H9 (cell line): ENCODE data around the gene EEF1A2. TPM values are rescaled to one million over a fixed set of nuclear protein-coding genes. Genes with fewer than 3 reads are reported as not detected.

Experiments
- DNase-seq: peaks from one replicate; pipeline ENCODE4 v3.0.0-alpha.2; 2017
- H2AFZ ChIP-seq: one replicate; pipeline ENCODE4 v1.6.1; 2013; ENCODE audit warnings: mild to moderate bottlenecking, low read length, control low read depth, moderate library complexity
- H2AK5ac ChIP-seq: 2 replicates; pipeline ENCODE4 v1.6.1; 2013; ENCODE audit warnings: low read length, control low read depth, mixed read lengths; ENCODE audit not compliant: insufficient read length
- H2BK120ac ChIP-seq: one replicate; pipeline ENCODE4 v1.6.1; 2013; ENCODE audit warnings: low read depth, mild to moderate bottlenecking, low read length, control low read depth, inconsistent platforms; ENCODE audit not compliant: poor library complexity, severe bottlenecking
- H2BK12ac ChIP-seq: 2 replicates; pipeline ENCODE4 v1.6.1; 2013; ENCODE audit warnings: low read length, control low read depth, mixed read lengths, low read depth; ENCODE audit not compliant: insufficient read length
- H2BK15ac ChIP-seq: 2 replicates; pipeline ENCODE4 v1.6.1; 2013; ENCODE audit warnings: low read depth, low read length, control low read depth
- H2BK20ac ChIP-seq: one replicate; pipeline ENCODE4 v1.6.1; 2013; ENCODE audit warnings: low read depth, mild to moderate bottlenecking, low read length, control low read depth, inconsistent platforms; ENCODE audit not compliant: poor library complexity, severe bottlenecking
- H2BK5ac ChIP-seq: 2 replicates; pipeline ENCODE4 v1.6.1; 2013; ENCODE audit warnings: low read length, control low read depth, mixed read lengths; ENCODE audit not compliant: insufficient read length
- H3K14ac ChIP-seq: 2 replicates; pipeline ENCODE4 v1.6.1; 2013; ENCODE audit warnings: low read length, control low read depth; ENCODE audit not compliant: insufficient read depth
- H3K18ac ChIP-seq: 2 replicates; pipeline ENCODE4 v1.6.1; 2013; ENCODE audit warnings: low read depth, mild to moderate bottlenecking, mixed read lengths, low read length, control low read depth; ENCODE audit not compliant: insufficient read length
- H3K23ac ChIP-seq: 2 replicates; pipeline ENCODE4 v1.6.1; 2013; ENCODE audit warnings: low read length, control low read depth, mixed read lengths, low read depth; ENCODE audit not compliant: insufficient read length
- H3K23me2 ChIP-seq: 2 replicates; pipeline ENCODE4 v1.6.1; 2013; ENCODE audit warnings: low read depth, mild to moderate bottlenecking, mixed read lengths, low read length, control low read depth; ENCODE audit not compliant: insufficient read length, poor library complexity, severe bottlenecking
- H3K27ac ChIP-seq: 2 replicates; pipeline ENCODE4 v1.5.1; 2013; ENCODE audit warnings: low read length, control low read depth, mixed read lengths, low read depth; ENCODE audit not compliant: insufficient read length
- H3K27me3 ChIP-seq: 2 replicates; pipeline ENCODE4 v1.6.1; 2013; ENCODE audit warnings: low read length, control low read depth, inconsistent platforms; ENCODE audit not compliant: insufficient read depth
- H3K4ac ChIP-seq: 2 replicates; pipeline ENCODE4 v1.6.1; 2013; ENCODE audit warnings: low read depth, mild to moderate bottlenecking, control low read depth, inconsistent platforms, low read length, moderate library complexity
- H3K4me1 ChIP-seq: 2 replicates; pipeline ENCODE4 v1.6.1; 2013; ENCODE audit warnings: low read length, control low read depth, inconsistent platforms; ENCODE audit not compliant: insufficient read depth
- H3K4me2 ChIP-seq: 2 replicates; pipeline ENCODE4 v1.6.1; 2013; ENCODE audit warnings: low read length, control low read depth, mixed read lengths; ENCODE audit not compliant: insufficient read length, insufficient read depth
- H3K56ac ChIP-seq: 2 replicates; pipeline ENCODE4 v1.6.1; 2013; ENCODE audit warnings: low read depth, mild to moderate bottlenecking, mixed read lengths, low read length, control low read depth; ENCODE audit not compliant: insufficient read length
- H3K79me1 ChIP-seq: 2 replicates; pipeline ENCODE4 v1.6.1; 2013; ENCODE audit warnings: low read depth, mild to moderate bottlenecking, moderate library complexity, low read length, control low read depth, inconsistent platforms; ENCODE audit not compliant: insufficient read depth, poor library complexity, severe bottlenecking
- H3K79me2 ChIP-seq: 2 replicates; pipeline ENCODE4 v1.6.1; 2013; ENCODE audit warnings: low read length, control low read depth, inconsistent platforms; ENCODE audit not compliant: insufficient read depth
- H3K9ac ChIP-seq: 2 replicates; pipeline ENCODE4 v1.6.1; 2013; ENCODE audit warnings: low read length, control low read depth, mixed read lengths; ENCODE audit not compliant: insufficient read length; ENCODE audit errors: extremely low read depth
- H3K9me3 ChIP-seq: one replicate; pipeline ENCODE4 v1.6.1; 2013; ENCODE audit warnings: low read depth, low read length, inconsistent platforms; ENCODE audit not compliant: control insufficient read depth
- H3T11ph ChIP-seq: one replicate; pipeline ENCODE4 v1.6.1; 2013; ENCODE audit warnings: mild to moderate bottlenecking, low read length, control low read depth, inconsistent platforms
- H4K20me1 ChIP-seq: one replicate; pipeline ENCODE4 v1.6.1; 2013; ENCODE audit not compliant: control insufficient read depth, insufficient read length, insufficient read depth
- H4K5ac ChIP-seq: 2 replicates; pipeline ENCODE4 v1.6.1; 2013; ENCODE audit warnings: low read depth, mild to moderate bottlenecking, mixed read lengths, low read length, control low read depth; ENCODE audit not compliant: insufficient read length
- H4K8ac ChIP-seq: replicated peaks from 2 replicates; pipeline ENCODE4 v1.6.1; 2013; ENCODE audit warnings: low read length, control low read depth, mixed read lengths, low read depth; ENCODE audit not compliant: insufficient read length
- H4K91ac ChIP-seq: 2 replicates; pipeline ENCODE4 v1.6.1; 2013; ENCODE audit warnings: low read depth, mild to moderate bottlenecking, moderate library complexity, mixed read lengths, low read length, control low read depth; ENCODE audit not compliant: insufficient read length
- H3K27ac Mint-ChIP-seq, 3 experiments: 2 replicates in 2 of 3; 3 replicates in 1 of 3; pipeline ENCODE4 v1.8.0; 2020 to 2021; ENCODE audit warnings: mixed read lengths in 3 of 3, mild to moderate bottlenecking in 1 of 3, moderate library complexity in 1 of 3
- H3K27me3 Mint-ChIP-seq: 2 replicates; pipeline ENCODE4 v1.8.0; 2021; ENCODE audit warnings: low read depth, mild to moderate bottlenecking, moderate library complexity, mixed read lengths
- H3K36me3 Mint-ChIP-seq, 3 experiments: 2 replicates in 2 of 3; 3 replicates in 1 of 3; pipeline ENCODE4 v1.8.0; 2020 to 2021; ENCODE audit warnings: low read depth in 3 of 3, mixed read lengths in 3 of 3; ENCODE audit not compliant: insufficient read depth in 1 of 3
- H3K4me1 Mint-ChIP-seq, 2 experiments: 2 replicates each; pipeline ENCODE4 v1.8.0; 2020; ENCODE audit warnings: mixed read lengths in 2 of 2
- H3K4me3 Mint-ChIP-seq, 2 experiments: 2 replicates in 1 of 2; 3 replicates in 1 of 2; pipeline ENCODE4 v1.8.0; 2020 to 2021; ENCODE audit warnings: mild to moderate bottlenecking in 2 of 2, mixed read lengths in 2 of 2, moderate library complexity in 1 of 2
- H3K9me3 Mint-ChIP-seq, 2 experiments: 2 replicates in 1 of 2; 3 replicates in 1 of 2; pipeline ENCODE4 v1.8.0; 2020; ENCODE audit warnings: mild to moderate bottlenecking in 2 of 2, mixed read lengths in 2 of 2, moderate library complexity in 1 of 2
- WGBS: extraction: QIAGEN DNeasy Blood & Tissue Kit; methylation state at CpG from one replicate; pipeline ENCODE4 v1.1.7; 2013; ENCODE audit warnings: missing lambda C conversion rate, low lambda C conversion rate, mixed read lengths; ENCODE audit not compliant: insufficient read length; ENCODE audit errors: extremely low coverage; 5-methylcytosine and 5-hydroxymethylcytosine counted together
- total RNA-seq: library from RNA; stranded (reverse); gene quantifications from 2 replicates; pipeline ENCODE4 v1.2.1, GENCODE V29; 2021
- TF ChIP-seq, protein P1 (sequence below): fragments of 200-600 bp; sonication (generic); conservative IDR thresholded peaks from 3 replicates; pipeline ENCODE4 v1.8.0; 2021; ENCODE audit warnings: antibody characterized with exemption, mild to moderate bottlenecking

The EEF1A2 gene
- total RNA-seq, 1 experiment from 2014 or later = 27.4 TPM

DNA sequence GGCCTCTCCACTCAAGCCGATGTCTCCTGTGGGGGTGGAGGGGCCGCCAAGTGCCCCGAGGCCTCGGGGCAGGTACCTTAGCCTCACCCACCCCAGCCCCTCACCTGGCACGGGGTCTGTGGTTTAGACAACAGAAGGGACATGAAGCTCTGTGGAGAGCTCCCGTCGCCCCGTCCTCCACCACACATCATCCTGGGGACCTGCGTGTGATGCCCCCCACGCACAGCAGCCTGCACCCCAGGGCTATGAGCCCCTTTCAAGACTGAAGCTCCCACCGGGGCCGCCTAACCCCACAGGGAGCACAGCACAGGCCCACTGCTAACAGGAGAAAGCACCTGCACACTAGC, 34.6 kb downstream of the EEF1A2 start:
- H3K79me2 ChIP-seq = peaks cover 4% of the 10 kb centered on the region; the same call in 1 of the 2 replicates
- no peak overlapping the region for H4K91ac ChIP-seq
- no peak overlapping the region for H3K27ac ChIP-seq
- no peak overlapping the region for H2BK12ac ChIP-seq
- no peak overlapping the region for H4K8ac ChIP-seq
- H3K23me2 ChIP-seq = no peaks in the 10 kb centered on the region
- TF ChIP-seq, protein P1, sequence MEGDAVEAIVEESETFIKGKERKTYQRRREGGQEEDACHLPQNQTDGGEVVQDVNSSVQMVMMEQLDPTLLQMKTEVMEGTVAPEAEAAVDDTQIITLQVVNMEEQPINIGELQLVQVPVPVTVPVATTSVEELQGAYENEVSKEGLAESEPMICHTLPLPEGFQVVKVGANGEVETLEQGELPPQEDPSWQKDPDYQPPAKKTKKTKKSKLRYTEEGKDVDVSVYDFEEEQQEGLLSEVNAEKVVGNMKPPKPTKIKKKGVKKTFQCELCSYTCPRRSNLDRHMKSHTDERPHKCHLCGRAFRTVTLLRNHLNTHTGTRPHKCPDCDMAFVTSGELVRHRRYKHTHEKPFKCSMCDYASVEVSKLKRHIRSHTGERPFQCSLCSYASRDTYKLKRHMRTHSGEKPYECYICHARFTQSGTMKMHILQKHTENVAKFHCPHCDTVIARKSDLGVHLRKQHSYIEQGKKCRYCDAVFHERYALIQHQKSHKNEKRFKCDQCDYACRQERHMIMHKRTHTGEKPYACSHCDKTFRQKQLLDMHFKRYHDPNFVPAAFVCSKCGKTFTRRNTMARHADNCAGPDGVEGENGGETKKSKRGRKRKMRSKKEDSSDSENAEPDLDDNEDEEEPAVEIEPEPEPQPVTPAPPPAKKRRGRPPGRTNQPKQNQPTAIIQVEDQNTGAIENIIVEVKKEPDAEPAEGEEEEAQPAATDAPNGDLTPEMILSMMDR = no peak
- no peaks in the 10 kb centered on the region for H3K4me1 ChIP-seq
- H3K4ac ChIP-seq = no peak overlapping the region
- no peaks in the 10 kb centered on the region for H3K27me3 ChIP-seq
- no peak overlapping the region for H2BK120ac ChIP-seq
- no peak overlapping the region for H3T11ph ChIP-seq
- H2BK15ac ChIP-seq = no peak overlapping the region
- H4K5ac ChIP-seq = no peak overlapping the region
- no peaks in the 10 kb centered on the region for H3K9me3 ChIP-seq
- H2AFZ ChIP-seq = no peak overlapping the region
- Mint-ChIP-seq H3K27me3 (no peaks in the 10 kb centered on the region; the same call in 1 of the 2 replicates), H3K27ac (no peak overlapping the region), H3K36me3 (peaks cover 0 to 10% (median 0%) of the 10 kb centered on the region in 3 experiments; a peak in 2 of 7 replicates), H3K4me3 (no peak overlapping the region; a peak in 1 of 5 replicates), H3K4me1 (peaks cover 23 to 43% of the 10 kb centered on the region in 2 experiments), H3K9me3 (no peaks in the 10 kb centered on the region)
- no peak overlapping the region for H3K18ac ChIP-seq
- no peaks in the 10 kb centered on the region for H3K79me1 ChIP-seq
- H3K14ac ChIP-seq = no peak overlapping the region; the same call in 1 of the 2 replicates
- H4K20me1 ChIP-seq = no peaks in the 10 kb centered on the region
- H2BK20ac ChIP-seq = no peak overlapping the region
- DNase-seq = no peak
- H3K23ac ChIP-seq = no peak overlapping the region
- no peak overlapping the region for H3K4me2 ChIP-seq
- H2BK5ac ChIP-seq = no peak overlapping the region
- H2AK5ac ChIP-seq = no peak overlapping the region
- H3K56ac ChIP-seq = no peak overlapping the region
- no peak overlapping the region for H3K9ac ChIP-seq
- WGBS = no CpG with 5 or more reads among the region's 12 CpGs
